Measurements from ENCODE around the gene PZP. TPM values are rescaled to one million over a fixed set of nuclear protein-coding genes. Genes with fewer than 3 reads are reported as not detected.

Gene PZP
- total and polyA plus RNA-seq, 2 of the 13 experiments (the other 11 are each of a cell fraction or from before 2014, with no cell fraction given) = 0.07 to 0.89 TPM

- TF ChIP-seq ZNF710 (CRISPR knock-in tag; IDR thresholded peaks at IDR 0.05; ENCODE audit: borderline replicate concordance) (peak; percentile 95), SOX13 (IDR thresholded peaks at IDR 0.05) (peak; percentile 89), SOX13 (CRISPR knock-in tag; conservative IDR thresholded peaks at IDR 0.05 in 1 of 2, IDR thresholded peaks at IDR 0.05 in 1 of 2) (peak in 1 of 2 experiments; percentile 97; a peak in 2 of 4 replicates), MEF2D (CRISPR knock-in tag; IDR thresholded peaks at IDR 0.05) (peak; percentile 99), RNF219 (CRISPR knock-in tag; IDR thresholded peaks at IDR 0.05) (no peak), AGO2 (optimal IDR thresholded peaks at IDR 0.05; ENCODE audit: low read depth, low read length) (no peak), KDM3A (CRISPR knock-in tag; IDR thresholded peaks at IDR 0.05; ENCODE audit: low read depth) (0 out of 2 replicates have a peak, but pooled peaks have one; percentile 93), ZNF142 (CRISPR knock-in tag; IDR thresholded peaks at IDR 0.05) (peak; percentile 46; the same call in 1 of the 2 replicates), RERE (CRISPR knock-in tag; IDR thresholded peaks at IDR 0.05; ENCODE audit: low read depth) (peak; percentile 95), BRD4 (CRISPR knock-in tag; IDR thresholded peaks at IDR 0.05) (peak; percentile 97), GTF3A (CRISPR knock-in tag; conservative IDR thresholded peaks at IDR 0.05) (no peak), ZNF136 (CRISPR knock-in tag; IDR thresholded peaks at IDR 0.05; ENCODE audit: low read depth) (no peak), DR1 (CRISPR knock-in tag; IDR thresholded peaks at IDR 0.05) (no peak), NFE2L2 (IDR thresholded peaks at IDR 0.05; ENCODE audit: low read length) (peak; percentile 12; the same call in 1 of the 2 replicates)
Observed at GRCh38 chr12:9132008-9132535, 76.1 kb downstream of the PZP start (continued).
